HG02678 (cell line): ENCODE data around the gene MYH9.
"Not testable (repeated sequence)": the region's sequence is repeated elsewhere in the genome, so short reads cannot be mapped to it uniquely, and the experiment has no call there.

Source experiments
- ATAC-seq: cut with Tn5 transposase; IDR thresholded peaks from one replicate; pipeline ENCODE4 v1.9.1; 2021; ENCODE audit warnings: mild to moderate bottlenecking, moderate library complexity; ENCODE audit not compliant: unreplicated experiment

The MYH9 gene

DNA sequence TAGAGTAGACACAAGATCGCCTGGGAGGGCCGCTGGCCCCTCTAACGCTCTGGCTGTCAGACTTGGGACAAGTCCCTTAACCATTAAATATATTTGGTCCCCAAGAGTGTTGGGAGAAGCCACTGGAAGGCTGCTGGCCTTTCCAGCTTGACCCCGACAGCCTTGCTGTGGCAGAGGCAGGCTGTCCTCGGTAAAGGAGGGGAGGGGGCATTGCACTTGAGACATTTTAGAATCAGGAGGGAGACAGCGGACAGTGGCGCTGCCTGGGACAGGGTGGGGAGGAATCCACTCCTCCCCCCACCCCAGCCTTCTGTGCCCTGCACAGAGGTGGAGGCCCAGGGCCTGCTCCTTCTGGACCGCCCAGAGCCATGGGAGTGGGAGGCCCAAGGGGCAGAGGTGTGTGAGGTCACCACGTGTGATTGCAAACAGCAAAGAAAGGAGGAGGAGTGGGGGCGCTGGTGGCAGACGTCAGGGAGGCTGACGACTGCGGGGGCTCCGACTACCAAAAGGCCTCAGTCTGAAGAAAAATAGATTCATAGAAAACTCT, 105.9 kb downstream of the MYH9 start:
- ATAC-seq: no peak

DNA sequence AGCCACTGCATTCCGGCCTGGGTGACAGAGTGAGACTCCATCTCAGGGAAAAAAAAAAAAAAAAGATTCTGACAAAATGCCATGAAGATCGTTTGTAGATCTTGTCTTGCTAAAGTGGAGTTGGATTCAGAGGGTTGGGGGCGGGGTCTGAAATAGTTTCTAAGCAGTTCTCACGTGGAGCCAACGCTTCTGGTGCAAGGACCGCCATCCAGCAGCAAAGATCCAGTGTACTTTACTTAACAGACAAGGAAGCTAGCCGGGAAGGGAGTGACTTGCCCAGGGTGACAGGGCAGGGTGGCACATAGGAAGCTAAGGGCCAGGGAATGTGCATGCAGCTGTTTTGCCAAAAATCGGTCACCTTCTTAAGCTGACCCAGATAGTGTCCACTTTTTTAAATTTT, 107.4 kb downstream of the MYH9 start:
- no peak for ATAC-seq

DNA sequence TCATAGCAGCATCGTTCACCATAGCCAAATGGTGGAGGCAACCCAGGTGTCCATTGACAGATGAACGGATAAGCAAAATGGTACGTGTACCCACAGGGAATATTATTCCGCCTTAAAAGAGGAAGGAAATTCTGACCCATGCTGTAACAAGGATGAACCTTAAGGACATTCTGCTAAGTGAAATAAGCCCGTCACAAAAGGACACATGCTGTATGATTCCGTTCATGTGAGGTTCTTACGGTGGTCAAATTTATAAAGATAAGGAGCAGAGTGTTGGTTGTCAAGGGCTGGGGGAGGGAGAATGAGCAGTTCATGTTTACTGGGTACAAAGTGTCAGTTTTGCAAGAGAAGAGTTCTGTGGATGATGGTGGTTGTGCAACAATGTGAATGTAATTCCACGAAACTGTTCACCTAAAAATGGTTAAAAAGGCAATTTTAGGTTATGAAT, 108.5 kb downstream of the MYH9 start:
- no peak for ATAC-seq

DNA sequence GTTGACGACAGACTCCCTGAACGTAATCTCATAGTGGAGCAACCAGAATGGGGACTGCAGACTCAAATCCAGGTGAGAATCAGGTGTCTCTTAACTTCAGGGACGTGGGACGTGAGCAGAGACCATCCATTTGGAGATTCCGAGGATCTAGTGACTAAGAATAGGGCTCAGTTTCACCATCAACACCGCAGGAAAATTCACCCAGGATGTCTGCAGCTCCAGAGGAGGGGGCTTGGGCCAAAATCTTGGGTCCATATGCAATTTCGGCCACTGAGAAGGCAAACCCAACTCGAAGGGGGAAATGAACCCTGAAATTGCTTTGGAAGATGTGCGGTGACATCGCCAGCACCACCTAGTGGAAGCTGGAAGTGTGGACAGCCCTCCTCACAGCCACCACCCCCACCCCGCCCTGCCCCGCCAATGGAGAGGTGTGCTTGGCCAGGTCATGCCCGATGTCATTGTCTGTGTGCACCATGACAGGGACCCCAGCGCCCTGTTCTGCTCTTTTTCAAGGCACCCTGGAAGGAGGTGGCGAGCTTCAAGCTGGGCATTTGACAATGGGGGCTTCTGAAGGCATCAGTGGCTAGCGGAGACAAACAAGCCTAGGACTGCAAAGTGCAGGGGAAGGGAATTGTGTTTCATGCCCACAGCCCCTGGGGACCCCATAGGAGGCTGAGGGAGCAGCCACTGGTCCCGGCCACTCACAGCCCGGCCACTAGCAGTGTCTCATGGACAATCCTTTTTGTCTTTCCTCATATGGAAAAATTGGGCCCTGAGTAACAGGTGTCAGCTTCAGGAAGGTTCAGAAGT, 110.1 kb downstream of the MYH9 start:
- ATAC-seq: no peak

DNA sequence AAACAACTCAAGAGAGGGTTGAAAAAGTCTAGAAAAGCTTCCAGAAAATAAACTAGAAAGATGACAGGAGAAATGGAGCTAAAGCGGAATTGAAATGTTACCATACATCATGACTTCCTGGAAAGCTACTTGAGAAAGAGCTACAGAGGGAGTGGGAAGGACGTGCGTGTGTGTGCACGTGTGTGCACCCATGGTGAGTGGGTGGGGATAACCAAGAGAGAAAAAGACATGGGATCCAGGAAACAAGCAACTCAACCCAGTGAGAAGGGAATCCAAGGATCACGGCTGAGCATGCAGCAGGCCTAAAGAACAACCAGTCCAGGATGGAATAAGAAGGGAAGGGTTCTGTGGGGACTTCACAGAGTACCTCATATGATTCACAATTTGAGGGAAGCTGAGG, 113.2 kb downstream of the MYH9 start:
- no peak for ATAC-seq

DNA sequence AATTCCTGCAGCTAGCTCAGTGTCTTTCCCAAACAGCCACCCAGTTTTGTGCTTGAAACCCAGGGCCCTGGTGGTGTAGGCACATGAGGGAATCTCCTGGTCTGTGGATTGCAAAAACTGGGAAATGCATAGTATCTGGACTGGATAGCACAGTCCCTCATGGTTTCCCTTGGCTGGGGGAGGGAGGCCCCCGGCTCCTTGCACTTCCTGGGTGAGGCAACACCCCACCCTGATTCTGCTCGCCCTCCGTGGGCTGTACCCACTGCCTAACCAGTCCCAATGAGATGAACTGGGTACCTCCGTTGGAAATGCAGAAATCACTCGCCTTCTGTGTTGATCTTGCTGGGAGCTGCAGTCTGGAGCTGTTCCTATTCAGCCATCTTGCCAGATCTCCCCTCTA, 115.8 kb downstream of the MYH9 start:
- ATAC-seq: not testable (repeated sequence)

DNA sequence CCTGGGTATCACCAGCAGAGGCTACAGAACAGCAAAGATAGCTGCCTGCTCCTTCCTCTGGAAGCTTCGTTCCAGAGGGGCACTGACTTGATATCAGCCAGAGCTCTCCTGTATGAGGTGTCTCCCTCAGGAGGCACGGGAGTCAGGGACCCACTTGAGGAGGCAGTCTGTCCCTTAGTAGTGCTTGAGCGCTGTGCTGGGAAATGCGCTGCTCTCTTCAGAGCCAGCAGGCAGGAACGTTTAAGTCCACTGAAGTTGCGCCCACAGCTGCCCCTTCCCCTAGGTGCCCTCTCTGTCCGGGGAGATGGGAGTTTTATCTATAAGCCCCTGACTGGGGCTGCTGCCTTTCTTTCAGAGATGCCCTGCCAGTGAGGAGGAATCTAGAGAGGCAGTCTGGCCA, 116.5 kb downstream of the MYH9 start:
- ATAC-seq: not testable (repeated sequence)

DNA sequence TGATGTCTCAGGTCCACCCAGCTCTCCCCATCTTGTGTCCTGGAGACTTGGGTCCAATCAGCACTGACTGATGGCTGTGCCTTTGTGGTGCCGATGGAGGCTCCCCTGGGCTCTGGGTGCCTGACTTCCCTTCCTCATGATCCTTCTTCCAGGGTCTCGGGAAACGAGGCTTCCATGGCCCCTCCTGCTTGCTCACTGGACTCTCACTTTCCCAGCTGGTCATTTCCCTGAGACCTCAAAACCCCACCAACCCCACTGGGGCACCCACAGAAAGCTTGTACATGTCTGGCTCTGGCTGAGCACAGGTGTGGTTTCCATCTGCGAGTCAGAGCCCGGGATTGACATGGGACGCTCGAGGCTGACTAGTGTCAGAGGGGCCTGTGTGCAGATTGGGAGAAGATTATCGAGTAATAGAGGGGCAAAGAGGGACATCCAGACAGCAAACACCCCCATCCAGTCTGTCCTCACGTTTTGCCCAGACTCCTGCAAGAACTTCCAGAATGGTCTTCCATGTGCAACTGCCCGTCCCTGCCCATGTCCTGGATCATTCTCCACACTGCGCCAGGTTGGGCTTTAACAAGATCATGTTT, 119.8 kb downstream of the MYH9 start:
- ATAC-seq: no peak

DNA sequence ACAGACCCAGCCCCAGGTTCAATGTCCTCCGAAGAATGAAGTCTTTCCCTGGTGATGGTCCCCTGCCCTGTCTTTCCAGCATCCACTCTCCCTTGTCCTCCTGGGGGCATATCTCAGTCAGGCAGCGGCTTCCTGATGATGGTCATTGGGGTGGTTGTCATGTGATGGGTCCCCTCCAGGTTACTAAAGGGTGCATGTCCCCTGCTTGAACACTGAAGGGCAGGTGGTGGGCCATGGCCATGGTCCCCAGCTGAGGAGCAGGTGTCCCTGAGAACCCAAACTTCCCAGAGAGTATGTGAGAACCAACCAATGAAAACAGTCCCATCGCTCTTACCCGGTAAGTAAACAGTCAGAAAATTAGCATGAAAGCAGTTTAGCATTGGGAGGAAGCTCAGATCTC, 120.7 kb downstream of the MYH9 start:
- no peak for ATAC-seq

DNA sequence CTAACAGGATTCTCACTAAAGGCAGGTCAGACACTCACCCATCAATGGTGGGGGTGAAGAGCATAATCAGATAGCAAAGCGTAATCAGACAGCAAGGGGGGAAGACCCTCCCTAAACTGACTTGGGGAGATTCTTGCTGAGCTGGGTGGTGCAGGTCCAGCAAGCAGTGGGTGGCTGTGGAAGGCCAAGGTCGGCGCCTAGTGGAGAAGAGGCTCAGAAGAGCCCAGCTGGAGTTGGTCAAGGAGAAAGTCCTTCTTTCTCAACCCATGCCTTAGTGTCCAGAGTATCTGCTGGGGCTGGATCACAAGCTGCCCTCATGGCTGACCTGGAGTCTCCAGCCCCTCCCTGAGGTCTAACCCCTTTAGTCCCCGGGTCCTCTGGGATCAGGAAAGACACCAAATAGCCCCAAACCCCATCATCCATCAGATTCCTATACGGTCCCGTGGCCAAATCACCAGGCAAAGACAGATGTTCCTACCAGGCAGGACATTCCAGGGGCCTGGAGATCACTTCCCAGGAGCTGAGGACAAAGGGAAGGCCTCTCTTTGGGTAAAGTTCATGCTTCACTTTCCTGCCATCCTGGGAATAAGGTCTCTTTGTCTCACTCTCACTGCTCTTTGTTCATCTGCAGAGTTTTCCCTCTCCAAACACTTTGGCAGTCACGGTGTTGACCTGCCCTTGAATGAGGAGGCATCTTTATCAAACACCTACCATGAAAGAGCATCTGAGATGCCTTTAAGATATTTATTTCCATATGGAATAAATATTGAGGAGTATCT, 123.7 kb downstream of the MYH9 start:
- not testable (repeated sequence) for ATAC-seq

DNA sequence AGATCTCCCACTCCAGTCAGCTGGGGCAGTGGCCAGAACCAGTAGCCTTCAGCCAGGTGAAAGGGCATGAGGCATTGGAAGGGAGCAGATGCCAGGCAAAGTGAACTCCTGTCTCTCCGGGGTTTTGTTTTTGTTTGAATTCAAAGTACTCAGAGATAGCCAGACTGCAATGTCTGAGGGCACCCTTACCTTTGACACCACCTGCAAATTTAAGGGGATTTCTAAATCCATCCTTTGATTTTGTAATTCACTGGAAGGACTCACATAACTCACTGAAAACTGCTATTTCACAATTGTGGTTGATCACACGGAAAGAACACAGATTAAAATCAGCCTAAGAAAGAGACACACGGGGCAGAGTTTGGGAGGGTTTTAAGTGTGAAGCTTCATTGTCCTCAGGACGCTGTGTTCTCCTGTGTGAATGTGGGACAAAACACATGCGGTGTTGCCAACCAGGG, 124.5 kb downstream of the MYH9 start:
- ATAC-seq: not testable (repeated sequence)

DNA sequence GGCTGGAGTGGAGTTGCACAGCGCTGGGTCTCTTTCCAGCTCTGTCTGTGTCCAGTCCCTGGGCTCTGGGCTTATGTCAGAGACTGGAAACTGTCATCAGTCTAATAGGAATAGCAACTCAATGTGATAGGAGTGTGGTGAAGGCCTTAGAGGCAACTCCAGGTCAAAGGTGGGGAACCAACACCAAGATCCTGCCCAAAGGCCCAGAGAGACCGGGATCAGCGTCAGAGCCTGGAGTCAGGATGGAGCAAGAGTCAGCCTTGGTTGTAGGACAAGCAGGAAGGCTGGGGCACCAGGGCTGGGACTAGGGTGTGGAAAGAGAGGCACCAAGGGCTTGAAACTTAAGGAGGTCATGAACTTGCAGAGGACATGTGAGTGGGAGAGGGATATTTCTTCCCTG, 125.5 kb downstream of the MYH9 start:
- not testable (repeated sequence) for ATAC-seq

DNA sequence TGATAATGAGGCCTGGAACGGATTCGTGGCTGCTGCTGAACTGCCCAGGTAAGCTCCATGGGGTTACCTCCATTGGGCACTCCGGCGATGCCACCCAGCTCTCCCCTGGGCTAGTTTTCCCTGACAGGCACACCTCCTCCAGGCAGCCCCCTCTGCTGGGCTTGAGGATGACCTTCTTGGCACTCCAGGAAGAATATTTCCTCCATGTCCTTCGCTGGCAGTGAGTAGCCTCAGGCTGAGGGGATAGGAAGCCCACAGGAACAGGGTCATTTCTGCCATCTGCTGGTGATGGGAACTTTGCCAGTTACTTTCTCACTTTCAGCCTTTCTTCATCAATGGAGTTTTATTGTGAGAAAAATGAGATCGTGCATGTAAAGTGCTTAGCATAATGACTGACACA, 126.1 kb downstream of the MYH9 start:
- ATAC-seq: not testable (repeated sequence)

DNA sequence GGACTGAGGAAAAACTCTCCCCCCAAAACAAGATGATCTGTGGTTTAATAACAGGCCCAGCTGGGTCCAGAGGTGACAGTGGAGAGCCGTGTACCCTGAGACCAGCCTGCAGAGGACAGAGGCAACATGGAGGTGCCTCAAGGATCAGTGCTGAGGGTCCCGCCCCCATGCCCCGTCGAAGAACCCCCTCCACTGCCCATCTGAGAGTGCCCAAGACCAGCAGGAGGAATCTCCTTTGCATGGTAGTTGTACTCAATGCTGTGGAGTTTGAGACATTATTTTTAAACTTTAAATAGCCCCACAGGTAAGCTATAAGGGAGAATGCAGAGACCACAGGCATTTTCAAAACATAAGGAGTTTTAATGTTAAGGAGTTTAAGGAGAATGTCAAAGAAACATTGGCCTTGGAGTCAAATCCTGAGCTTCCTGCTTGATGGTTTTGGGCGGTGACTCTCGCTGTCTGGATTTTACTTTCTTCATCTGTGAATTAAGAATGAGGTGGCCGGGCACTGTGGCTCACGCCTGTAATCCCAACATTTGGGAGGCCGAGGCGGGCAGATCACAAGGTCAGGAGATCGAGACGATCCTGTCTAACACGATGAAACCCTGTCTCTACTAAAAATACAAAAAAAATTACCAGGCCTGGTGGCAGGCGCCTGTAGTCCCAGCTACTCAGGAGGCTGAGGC, 128.0 kb downstream of the MYH9 start:
- ATAC-seq: no peak

DNA sequence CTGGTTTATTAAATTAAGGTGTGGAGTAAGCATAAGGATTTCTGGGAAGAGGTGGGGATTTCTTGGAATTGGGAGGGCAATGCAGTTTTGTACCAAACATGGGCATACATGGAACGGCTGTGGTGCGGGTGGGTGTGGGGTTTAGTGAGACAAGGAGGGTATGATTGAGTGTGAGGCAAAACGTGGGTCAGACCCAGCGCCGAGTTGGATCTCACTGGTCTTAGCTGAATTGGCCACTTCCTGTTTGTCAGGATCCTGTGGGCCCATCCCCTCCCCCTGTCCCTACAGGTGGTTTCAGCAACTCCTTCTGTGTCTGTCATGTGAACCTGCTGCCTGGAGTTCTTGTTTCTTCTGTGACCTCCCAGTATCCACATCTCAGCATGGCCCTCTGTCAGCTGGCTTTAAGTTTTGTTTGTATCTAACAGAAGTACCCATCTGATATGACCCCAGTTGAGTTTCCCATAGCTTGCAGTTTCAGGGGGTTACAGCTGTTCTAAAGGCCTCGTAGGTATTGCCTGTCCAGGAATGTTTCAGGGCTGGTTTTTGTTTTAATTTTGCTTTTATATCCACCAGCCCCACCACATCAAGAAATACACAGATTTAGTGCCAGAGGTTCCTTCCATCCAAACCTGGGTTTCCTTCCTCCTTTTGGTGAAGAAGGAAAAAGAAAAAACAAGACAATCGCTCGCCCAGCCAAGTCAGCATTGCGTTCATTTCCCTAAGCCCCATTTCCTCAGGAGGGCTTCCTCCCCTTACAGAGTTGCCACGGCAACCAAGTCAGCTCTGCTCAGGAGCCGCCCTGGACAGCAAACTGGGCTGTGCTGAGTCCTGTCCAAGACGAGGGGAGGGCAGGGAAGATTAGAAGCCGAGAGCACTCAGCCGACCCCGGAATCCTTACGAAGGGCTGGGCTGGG, 128.8 kb downstream of the MYH9 start:
- peak; percentile 63 for ATAC-seq

DNA sequence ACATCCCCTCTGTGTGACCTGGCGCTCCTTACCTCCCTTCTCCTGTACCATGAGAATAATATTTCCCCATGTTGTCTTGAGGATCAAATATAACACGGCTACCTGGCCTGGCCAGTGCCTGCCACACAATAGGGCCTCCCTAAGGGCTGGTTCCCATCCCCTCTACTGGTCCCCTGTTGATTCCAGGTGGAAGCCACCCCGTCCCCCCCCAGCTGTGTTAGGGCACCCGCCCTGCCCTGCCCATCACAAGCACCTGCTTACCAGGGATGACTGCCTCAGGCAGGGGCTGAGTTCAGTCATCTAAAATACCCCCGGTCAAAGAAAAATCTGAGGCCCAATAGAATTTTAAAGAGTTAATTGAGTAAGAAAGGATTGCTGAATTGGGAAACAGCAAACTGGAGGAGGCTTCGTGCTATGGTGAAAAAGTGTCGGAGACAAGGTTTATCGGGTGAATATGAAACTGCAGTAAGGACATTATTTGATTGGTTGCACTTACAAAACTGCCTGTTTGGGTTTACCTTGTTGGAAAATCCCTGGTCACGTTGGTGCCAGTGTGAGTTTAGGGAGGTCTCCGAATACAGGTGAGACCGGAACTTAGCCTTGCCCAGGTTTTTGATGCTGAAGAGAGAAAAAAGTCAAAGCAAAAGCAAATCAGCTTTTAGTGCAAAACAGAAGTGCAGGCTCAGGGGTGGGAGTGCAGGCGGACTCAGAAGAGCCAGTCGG, 129.7 kb downstream of the MYH9 start:
- ATAC-seq: no peak

DNA sequence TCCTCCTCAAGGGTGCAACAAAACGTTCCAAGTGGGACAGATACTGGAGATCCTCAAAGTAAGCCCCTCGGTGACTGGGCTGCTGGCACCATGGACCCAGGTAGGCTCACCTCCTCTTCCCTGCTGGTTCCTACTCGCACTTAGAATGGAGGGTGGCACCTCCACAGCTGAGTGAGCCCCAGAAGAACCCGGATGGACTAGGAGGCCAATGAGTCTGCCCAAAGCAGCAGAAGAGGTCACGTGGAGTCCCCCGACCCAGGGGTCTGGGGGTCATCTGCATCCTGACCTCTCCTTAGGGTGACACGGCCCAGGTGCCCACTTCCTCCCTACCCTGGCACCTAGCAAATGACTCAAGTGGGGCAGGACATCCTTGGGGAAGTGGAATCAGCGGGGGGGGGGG, 130.5 kb downstream of the MYH9 start:
- no peak for ATAC-seq

DNA sequence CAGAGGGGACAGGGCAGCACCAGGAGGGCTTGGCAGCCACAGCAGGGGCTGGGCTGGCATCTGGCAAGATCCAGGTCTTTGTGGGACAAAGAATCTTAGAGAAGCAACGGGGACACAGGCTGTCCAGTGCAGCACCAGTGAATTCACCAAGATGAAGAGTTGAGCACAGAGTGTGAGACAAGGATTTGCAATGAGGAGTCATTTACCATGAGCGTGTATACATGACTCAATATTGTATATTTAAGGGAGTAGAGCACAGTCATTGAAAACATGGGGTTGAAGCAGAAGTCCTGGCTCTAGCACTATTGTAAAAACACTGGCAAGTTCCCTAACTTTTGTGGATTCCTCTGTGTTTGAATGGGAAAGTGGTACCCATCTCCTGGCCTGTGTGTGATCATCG, 131.3 kb downstream of the MYH9 start:
- ATAC-seq: no peak

DNA sequence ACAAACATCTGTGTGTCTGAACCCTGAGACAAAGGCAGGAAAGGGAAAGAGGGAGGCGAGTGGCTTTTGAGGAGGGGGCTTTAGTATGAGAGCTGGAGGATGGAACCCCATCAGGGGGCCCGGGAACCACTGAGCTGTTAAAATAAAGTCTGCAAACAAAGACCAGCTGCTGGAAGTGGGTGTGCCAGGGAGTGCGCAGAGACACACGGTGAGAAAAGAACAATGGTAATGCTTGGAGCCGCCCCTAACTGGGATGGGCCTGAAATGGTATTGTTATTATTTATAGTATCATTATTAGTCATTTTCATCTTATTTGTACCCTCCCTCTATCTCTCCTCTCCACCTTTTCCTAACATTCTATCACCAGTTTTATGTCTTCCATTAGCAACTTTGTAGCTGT, 132.2 kb downstream of the MYH9 start:
- ATAC-seq: not testable (repeated sequence)
